Erythroblast (primary cell): ENCODE measurements around the gene GUCY2C.

Experiments used
- GATA1 ChIP-seq: IDR thresholded peaks from 2 replicates; pipeline ENCODE4 v1.6.1; 2011; ENCODE audit warnings: low read depth, mild to moderate bottlenecking, control low read depth, low read length, moderate library complexity
- POLR2A ChIP-seq: IDR thresholded peaks from 2 replicates; pipeline ENCODE4 v1.6.1; 2011; ENCODE audit warnings: mild to moderate bottlenecking, low read length

GRCh38 chr12:14694145-14694714 lies 2.2 kb downstream of the GUCY2C start:
- TF ChIP-seq POLR2A, result no peak
- TF ChIP-seq GATA1, result no peak
